ENCODE data around the gene ARF3.

ARF3 gene

DNA sequence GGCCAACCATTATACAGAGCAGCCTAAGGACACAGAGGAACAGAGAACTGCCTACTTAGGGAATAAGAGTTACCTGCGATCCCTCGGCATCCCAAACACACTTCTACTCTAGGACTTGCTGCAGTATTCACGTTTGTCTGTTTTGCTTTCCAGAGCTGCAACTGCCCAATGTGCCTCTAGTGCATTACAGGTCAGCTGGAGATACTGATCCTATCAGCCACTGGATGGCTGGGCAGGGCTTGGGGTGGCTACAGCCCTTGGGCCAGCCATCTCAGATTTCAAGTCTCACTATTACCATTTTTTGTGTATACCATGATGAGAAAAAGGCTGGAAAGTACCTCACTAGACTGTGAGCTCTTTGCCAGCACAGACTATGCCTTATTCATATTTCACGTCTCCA lies 4.6 kb downstream of the ARF3 start:
- in situ Hi-C loops (cut with HindIII; ENCODE audit: low pct_unique_long_range_greater_than_20kb, low sequenced_read_pairs) = no loop called here
- DNase-seq (ENCODE audit: low read depth in 1 of 2, low spot score in 1 of 2) = no peak
- TF ChIP-seq JUND (IDR thresholded peaks at IDR 0.05; ENCODE audit: low read depth) = no peak

DNA sequence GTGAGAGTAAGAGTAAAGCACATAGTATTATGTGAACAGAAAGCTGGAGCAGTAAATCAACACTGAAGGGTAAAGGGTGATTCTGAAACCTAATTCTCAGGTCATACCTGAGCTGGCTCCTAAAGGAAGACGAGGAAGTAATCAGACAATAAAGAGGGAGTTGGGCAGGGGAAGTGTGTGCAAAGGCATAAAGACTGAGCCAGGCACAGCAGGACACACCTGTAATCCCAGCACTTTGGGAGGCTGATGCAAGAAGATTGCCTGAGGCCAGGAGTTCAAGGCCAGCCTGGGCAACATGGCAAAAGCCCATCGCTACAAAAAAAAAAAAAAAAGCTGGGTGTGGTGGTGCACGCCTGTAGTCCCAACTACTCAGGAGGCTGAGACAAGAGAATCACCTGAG lies 9.6 kb downstream of the ARF3 start:
- in situ Hi-C loops (cut with HindIII; ENCODE audit: low pct_unique_long_range_greater_than_20kb, low sequenced_read_pairs) = no loop called here
- DNase-seq (ENCODE audit: low read depth in 1 of 2, low spot score in 1 of 2) = peak in 1 of 2 experiments; percentile 30
- no peak for TF ChIP-seq JUND (IDR thresholded peaks at IDR 0.05; ENCODE audit: low read depth)

- TF ChIP-seq JUND (IDR thresholded peaks at IDR 0.05; ENCODE audit: low read depth) = no peak
- DNase-seq (ENCODE audit: low read depth in 1 of 2, low spot score in 1 of 2) = no peak
- in situ Hi-C loops (cut with HindIII; ENCODE audit: low pct_unique_long_range_greater_than_20kb, low sequenced_read_pairs) = no loop called here
These were observed 10.3 kb downstream of the ARF3 start for GRCh38 chr12:48946943-48947342.

DNA sequence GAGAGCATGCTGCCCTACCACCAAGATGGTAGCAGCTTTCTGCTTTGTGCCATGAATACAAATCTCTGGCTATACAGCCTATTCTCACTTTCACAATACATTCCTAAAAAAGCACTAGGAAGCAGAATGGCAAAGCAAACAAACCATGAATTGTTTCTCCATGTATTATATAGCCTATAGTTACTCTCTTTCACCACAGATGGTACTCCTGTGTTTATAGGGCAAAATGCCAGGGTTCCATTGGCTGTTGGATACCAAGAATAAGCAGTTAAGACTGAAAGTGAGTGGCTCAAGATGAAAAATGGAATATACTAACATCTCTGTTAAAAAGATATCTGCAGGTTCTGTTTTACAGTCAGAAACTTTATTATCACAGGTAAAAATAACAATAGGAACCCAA lies 11.1 kb downstream of the ARF3 start:
- DNase-seq (ENCODE audit: low read depth in 1 of 2, low spot score in 1 of 2) = no peak
- in situ Hi-C loops (cut with HindIII; ENCODE audit: low pct_unique_long_range_greater_than_20kb, low sequenced_read_pairs) = no loop called here
- no peak for TF ChIP-seq JUND (IDR thresholded peaks at IDR 0.05; ENCODE audit: low read depth)

DNA sequence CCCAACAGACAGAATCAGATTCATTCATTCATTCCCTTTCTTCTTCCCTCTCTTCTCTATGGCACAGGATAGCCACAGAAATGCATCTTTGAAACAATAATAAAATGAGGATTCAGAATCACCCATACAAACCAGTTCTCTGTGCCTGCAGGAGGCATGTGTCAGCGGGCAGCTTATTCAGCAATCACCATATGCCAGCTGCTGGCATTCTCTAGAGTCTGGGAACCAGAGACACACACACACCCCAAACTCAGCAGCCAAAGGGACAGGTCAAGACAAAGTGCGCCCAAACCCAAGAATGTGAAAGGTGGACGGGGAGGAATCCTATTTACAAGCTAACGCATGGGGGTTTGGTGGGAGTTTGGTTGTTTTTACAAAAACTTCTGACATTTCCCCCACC lies 14.1 kb downstream of the ARF3 start:
- in situ Hi-C loops (cut with HindIII; ENCODE audit: low pct_unique_long_range_greater_than_20kb, low sequenced_read_pairs) = no loop called here

DNA sequence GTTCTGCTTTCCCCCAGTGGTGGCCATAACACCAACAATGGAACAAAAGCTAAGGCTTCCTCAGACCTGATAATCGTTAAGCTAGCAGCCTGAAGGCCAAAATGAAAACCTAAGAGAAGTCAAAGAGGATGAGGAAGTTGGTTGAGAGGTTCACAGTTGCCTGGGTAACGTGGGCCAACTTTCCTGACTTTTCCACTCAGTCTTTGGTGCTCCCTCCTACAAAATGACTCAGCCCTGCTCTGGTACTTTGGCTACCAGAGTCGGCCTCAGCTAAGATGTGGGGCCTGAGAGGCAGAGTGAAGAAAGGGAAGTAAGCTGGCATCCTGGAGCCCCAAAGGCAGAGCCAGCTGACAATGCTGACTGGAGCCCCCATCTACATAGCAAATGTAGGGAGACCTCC lies 17.1 kb downstream of the ARF3 start:
- no peak for TF ChIP-seq JUND (IDR thresholded peaks at IDR 0.05; ENCODE audit: low read depth)
- DNase-seq (ENCODE audit: low read depth in 1 of 2, low spot score in 1 of 2) = no peak
- in situ Hi-C loops (cut with HindIII; ENCODE audit: low pct_unique_long_range_greater_than_20kb, low sequenced_read_pairs) = no loop called here

More for the DNA sequence above, 14.1 kb downstream of the ARF3 start:
- no peak for DNase-seq (ENCODE audit: low read depth in 1 of 2, low spot score in 1 of 2)
- no peak for TF ChIP-seq JUND (IDR thresholded peaks at IDR 0.05; ENCODE audit: low read depth)

- in situ Hi-C loops (cut with HindIII; ENCODE audit: low pct_unique_long_range_greater_than_20kb, low sequenced_read_pairs) = no loop called here
- DNase-seq (ENCODE audit: low read depth in 1 of 2, low spot score in 1 of 2) = no peak
These were observed 18.5 kb downstream of the ARF3 start for GRCh38 chr12:48938805-48939204.

DNA sequence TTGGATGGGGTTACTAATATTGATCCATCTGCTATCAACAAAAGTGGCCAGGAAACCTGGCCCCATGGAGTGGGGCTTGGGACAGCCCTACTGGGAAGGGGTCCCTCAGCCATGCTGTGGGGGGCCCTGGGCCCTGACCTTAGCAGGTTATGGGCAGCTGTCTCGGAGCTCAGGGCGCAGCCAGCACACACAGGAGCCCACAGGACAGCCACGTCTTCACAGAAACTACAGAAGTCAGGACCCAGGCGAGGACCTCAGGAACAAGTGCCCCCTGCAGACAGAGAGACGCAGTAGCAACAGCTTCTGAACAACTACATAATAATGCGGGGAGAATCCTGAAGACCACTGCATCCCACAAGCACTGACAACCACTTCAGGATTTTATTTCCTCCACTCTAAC lies 20.1 kb downstream of the ARF3 start:
- no peak for DNase-seq (ENCODE audit: low read depth in 1 of 2, low spot score in 1 of 2)
- no peak for TF ChIP-seq JUND (IDR thresholded peaks at IDR 0.05; ENCODE audit: low read depth)
- in situ Hi-C loops (cut with HindIII; ENCODE audit: low pct_unique_long_range_greater_than_20kb, low sequenced_read_pairs) = no loop called here

More at GRCh38 chr12:48938805-48939204, 18.5 kb downstream of the ARF3 start:
- no peak for TF ChIP-seq JUND (IDR thresholded peaks at IDR 0.05; ENCODE audit: low read depth)

DNA sequence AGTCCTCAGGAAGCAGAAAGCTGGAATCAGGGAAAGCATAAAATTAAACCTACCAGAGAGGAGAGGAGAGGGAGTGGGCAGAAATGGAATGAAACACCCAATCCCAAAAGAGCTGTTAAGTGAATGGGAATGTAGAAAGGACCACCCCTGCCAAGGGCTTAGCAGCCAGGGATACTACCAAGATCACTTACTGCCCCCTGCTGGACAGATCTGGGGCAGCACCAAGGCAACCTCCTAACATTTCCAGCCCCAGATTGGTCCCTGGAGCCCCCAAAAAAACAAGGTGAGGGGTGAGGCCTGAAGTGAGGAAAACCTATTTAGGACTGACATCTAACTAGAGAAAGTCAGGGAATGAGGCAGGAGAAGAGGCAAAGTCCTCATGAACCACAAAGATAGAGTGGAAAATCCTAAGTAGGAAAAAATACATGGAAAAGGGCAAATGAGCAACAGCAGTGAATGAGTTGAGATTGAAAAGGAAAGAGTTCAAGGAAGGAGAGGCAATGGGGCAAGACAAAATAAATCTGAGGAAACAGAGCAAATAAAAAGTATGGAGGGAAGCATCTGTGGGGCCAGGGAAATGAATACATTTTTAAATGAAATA lies 20.8 kb downstream of the ARF3 start:
- peak; percentile 68 to 82 for DNase-seq (ENCODE audit: low read depth in 1 of 2, low spot score in 1 of 2)
- no peak for TF ChIP-seq JUND (IDR thresholded peaks at IDR 0.05; ENCODE audit: low read depth)
- in situ Hi-C loops (cut with HindIII; ENCODE audit: low pct_unique_long_range_greater_than_20kb, low sequenced_read_pairs) = no loop called here

- TF ChIP-seq JUND (IDR thresholded peaks at IDR 0.05; ENCODE audit: low read depth) = no peak
- in situ Hi-C loops (cut with HindIII; ENCODE audit: low pct_unique_long_range_greater_than_20kb, low sequenced_read_pairs) = no loop called here
- peak; percentile 42 to 52 for DNase-seq (ENCODE audit: low read depth in 1 of 2, low spot score in 1 of 2)
These were observed 23.0 kb downstream of the ARF3 start for GRCh38 chr12:48934312-48934706.

DNA sequence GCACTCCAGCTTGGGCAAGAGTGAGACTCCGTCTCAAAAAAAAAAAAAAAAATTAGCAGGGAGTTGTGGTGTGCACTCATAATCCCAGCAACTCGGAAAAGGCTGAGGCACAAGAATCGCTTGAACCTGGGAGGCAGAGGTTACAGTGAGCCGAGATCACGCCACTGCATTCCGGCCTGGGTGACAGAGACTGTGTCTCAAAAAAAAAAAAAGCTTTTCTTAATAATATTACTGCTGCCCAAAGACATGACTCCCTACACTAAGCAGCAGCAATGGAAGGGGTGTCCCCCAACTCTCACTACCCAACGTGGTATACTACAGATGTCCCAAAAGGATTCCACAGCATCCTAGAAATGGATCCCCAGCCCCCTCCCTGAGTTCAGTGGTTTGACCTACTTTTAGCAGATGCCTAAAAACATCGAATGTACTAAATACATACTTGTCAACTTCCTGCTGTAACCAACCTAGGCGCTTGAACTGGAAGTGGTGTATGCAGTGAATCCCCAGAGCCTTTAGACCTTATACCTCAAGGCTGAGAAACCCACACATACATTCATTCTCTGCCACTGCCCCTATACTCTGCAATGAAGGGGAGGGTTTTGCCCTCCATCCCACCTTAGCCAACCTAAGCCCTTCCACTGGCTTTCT lies 23.5 kb downstream of the ARF3 start:
- in situ Hi-C loops (cut with HindIII; ENCODE audit: low pct_unique_long_range_greater_than_20kb, low sequenced_read_pairs) = no loop called here
- no peak for DNase-seq (ENCODE audit: low read depth in 1 of 2, low spot score in 1 of 2)
- no peak for TF ChIP-seq JUND (IDR thresholded peaks at IDR 0.05; ENCODE audit: low read depth)

- TF ChIP-seq JUND (IDR thresholded peaks at IDR 0.05; ENCODE audit: low read depth) = no peak
- in situ Hi-C loops (cut with HindIII; ENCODE audit: low pct_unique_long_range_greater_than_20kb, low sequenced_read_pairs) = no loop called here
- no peak for DNase-seq (ENCODE audit: low read depth in 1 of 2, low spot score in 1 of 2)
These were observed 24.4 kb downstream of the ARF3 start for GRCh38 chr12:48932878-48933277.

DNA sequence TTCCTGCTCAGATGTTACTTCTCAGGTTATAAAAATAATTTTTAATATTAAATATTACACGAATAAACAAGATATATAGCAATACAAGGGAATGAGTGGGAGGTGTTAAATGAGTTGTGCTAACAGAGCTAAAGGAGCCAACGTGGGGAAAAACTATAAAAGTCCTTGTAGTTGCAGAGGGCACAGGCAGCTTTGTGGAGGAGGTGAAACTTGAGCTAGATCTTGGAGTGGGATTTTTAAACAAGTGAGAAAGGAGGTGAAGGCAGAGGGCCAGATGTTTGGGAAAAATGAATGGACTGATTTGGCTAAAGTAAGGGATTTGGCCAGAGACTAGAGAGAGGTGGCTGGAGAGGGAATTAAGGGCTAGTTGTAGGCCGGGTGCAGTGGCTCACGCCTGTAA lies 26.8 kb downstream of the ARF3 start:
- no peak for TF ChIP-seq JUND (IDR thresholded peaks at IDR 0.05; ENCODE audit: low read depth)
- in situ Hi-C loops (cut with HindIII; ENCODE audit: low pct_unique_long_range_greater_than_20kb, low sequenced_read_pairs) = no loop called here
- DNase-seq (ENCODE audit: low read depth in 1 of 2, low spot score in 1 of 2) = no peak

GRCh38 chr12:48929551-48929950 lies 27.7 kb downstream of the ARF3 start:
- no peak for TF ChIP-seq JUND (IDR thresholded peaks at IDR 0.05; ENCODE audit: low read depth)
- in situ Hi-C loops (cut with HindIII; ENCODE audit: low pct_unique_long_range_greater_than_20kb, low sequenced_read_pairs) = no loop called here
- DNase-seq (ENCODE audit: low read depth in 1 of 2, low spot score in 1 of 2) = no peak

All from T47D (cell line).